RWPE1 (cell line): ENCODE measurements around the gene SLC35A1.
A peak's percentile ranks its signal among the peaks of the same experiment; 100 is the strongest.

Experiments used
- CTCF ChIA-PET: fragments of 350-600 bp; sonication (Branson Sonifier 250); formaldehyde crosslinking; extraction: SDS; loops from one replicate; lab custom pipeline; 2021; lab: Yijun Ruan, JAX
- POLR2A ChIA-PET: fragments of 400-600 bp; formaldehyde crosslinking; extraction: SDS; loops from one replicate; lab custom pipeline; 2020; ENCODE audit warnings: antibody characterized with exemption; ENCODE audit not compliant: low non-redundant PET; lab: Yijun Ruan, JAX
- DNase-seq: peaks from one replicate; pipeline ENCODE4 v3.0.0; 2012; ENCODE audit warnings: low spot score
- H3K27ac ChIP-seq: fragments of 450-650 bp; 2 replicates; pipeline ENCODE4 v1.5.1; 2017
- TF ChIP-seq, protein P1 (sequence below): fragments of 450-650 bp; conservative IDR thresholded peaks from 2 replicates; pipeline ENCODE4 v1.5.1; 2017; ENCODE audit warnings: low read depth, mild to moderate bottlenecking

SLC35A1 gene

DNA sequence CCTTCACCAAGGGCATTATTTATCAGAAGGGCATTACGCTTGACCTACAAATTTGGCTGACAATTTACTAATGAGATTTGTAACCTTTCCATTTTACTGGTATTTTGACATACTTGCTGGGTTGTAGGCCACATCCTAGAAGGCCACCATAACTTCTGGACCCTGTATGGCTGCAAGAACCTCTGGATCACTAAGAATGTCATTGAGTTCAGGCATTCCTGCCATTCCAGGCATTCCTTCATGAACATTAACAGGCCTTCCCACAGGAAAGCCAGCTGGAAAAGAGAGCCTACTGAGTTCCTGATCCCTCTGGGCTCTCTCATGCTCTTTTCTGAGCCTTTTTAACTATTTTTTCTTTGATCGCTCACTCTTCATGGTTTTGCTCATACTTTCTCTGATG is 28.4 kb upstream of the SLC35A1 start:
- no peak overlapping the region for H3K27ac ChIP-seq
- TF ChIP-seq, protein P1, sequence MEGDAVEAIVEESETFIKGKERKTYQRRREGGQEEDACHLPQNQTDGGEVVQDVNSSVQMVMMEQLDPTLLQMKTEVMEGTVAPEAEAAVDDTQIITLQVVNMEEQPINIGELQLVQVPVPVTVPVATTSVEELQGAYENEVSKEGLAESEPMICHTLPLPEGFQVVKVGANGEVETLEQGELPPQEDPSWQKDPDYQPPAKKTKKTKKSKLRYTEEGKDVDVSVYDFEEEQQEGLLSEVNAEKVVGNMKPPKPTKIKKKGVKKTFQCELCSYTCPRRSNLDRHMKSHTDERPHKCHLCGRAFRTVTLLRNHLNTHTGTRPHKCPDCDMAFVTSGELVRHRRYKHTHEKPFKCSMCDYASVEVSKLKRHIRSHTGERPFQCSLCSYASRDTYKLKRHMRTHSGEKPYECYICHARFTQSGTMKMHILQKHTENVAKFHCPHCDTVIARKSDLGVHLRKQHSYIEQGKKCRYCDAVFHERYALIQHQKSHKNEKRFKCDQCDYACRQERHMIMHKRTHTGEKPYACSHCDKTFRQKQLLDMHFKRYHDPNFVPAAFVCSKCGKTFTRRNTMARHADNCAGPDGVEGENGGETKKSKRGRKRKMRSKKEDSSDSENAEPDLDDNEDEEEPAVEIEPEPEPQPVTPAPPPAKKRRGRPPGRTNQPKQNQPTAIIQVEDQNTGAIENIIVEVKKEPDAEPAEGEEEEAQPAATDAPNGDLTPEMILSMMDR = no peak
- DNase-seq = no peak
- ChIA-PET POLR2A (no interaction called here), CTCF (no interaction called here)

DNA sequence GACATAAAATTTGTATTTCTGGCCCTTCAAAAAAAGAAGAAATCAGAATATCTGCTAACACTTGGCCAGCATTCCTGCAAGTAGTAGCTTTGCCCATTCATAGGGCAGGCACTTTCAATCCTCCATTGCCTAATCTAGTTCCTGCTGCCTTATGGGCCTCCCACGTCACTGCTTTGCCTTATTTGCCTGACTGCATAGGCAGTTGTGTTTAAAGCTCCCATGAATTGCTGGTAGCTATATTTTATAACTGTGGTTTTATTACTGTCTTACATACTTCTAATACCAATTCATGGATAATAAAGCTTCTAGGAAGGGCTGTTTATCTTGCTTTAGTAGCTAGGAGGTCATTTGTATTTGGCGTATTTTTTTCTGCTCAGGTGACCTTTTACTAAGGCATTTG is 7.7 kb upstream of the SLC35A1 start:
- DNase-seq = no peak
- no peak overlapping the region for H3K27ac ChIP-seq
- POLR2A ChIA-PET = no interaction called here
- CTCF ChIA-PET = no interaction called here
- TF ChIP-seq, protein P1 = no peak

DNA sequence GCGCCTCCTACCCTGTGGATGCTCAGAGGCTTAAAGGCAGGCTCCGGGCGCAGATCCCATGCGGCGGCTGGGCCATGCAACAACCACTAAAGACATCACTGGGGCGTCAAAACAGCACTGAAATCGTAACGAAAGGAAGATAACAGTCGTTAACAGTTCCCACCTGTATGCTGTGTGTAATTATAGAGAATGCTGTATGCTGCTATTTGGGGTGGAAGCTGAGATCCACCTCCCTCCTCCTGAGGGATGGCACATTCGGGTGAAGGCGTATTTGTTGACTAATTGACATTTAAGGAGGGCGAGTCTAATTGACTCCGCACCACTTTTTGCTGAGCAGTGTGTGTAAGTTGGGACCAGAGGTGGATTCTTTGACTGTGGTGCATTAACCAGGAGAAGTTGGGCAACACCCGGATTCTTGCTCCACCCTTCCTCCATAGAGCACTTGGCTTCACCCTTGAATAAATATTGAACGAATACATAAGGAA is 687 bp downstream of the SLC35A1 start:
- ChIA-PET CTCF (no interaction called here), POLR2A (no interaction called here)
- TF ChIP-seq, protein P1 = no peak
- DNase-seq = peak; percentile 63
- peak overlapping the region; percentile 90 for H3K27ac ChIP-seq

DNA sequence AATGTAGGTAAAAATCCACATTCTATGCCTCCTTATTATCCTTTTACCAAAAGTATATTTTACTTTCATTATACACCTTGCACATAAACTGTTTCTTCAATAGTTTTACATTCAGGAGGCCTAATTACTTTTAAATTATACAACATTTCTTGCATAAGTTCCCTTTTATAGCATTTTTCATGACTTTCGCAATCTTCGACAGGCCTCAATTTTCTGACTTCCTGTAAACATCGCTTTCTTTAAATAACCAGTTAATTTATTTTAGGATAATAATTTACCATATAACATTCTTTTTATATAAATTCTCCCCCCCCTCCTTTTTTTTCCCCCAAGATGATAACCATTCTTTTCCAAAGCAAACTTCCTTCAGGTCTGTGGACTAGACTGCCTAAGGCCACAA is 9.2 kb downstream of the SLC35A1 start:
- POLR2A ChIA-PET = no interaction called here
- TF ChIP-seq, protein P1 = no peak

DNA sequence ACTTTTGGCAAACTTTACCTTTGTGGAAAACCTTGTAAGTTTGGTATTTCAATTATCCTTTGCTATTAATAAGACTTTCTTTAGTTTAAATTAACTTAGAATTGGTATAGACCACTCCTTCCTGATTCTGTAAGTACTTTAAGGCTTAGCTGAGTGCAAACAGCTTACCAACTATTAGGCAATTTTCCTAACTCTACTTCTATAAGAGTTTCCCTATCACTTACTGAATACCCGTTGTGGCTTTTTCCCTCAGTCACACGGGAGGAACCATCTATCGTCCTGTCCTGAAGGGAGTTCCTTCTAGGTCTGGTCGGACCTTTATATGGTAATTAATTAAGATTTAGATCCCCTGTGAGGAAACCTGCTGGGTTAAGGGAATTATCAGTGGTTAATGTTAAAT is 9.6 kb downstream of the SLC35A1 start:
- CTCF ChIA-PET = no interaction called here
- POLR2A ChIA-PET = no interaction called here
- DNase-seq = no peak

More for the DNA sequence above, 9.2 kb downstream of the SLC35A1 start:
- no peak overlapping the region for H3K27ac ChIP-seq
- DNase-seq = no peak
- CTCF ChIA-PET = no interaction called here

DNA sequence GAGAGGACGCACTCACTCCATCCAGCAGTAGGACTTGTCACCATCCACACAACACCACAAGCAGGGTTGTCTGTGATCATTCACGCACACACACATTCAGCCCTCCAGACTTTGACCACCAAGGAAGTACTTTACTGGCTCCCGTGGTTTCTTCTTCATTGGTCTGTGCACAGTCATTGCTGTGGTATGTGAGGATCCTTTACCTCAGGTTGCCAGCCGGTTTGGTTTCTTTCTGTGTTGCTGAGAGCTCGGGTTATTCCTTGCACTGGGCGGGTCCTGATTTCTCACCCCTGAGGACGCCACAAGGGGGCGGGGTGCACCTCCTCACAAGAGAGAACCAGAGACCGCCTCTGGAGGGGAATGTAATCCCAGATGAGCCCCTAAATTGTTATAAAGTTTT is 11.2 kb downstream of the SLC35A1 start:
- POLR2A ChIA-PET = no interaction called here
- DNase-seq = peak; percentile 12
- TF ChIP-seq, protein P1 = no peak
- peak overlapping the region; percentile 30 for H3K27ac ChIP-seq
- CTCF ChIA-PET = no interaction called here

More for the DNA sequence above, 9.6 kb downstream of the SLC35A1 start:
- TF ChIP-seq, protein P1 = no peak
- H3K27ac ChIP-seq = no peak overlapping the region

DNA sequence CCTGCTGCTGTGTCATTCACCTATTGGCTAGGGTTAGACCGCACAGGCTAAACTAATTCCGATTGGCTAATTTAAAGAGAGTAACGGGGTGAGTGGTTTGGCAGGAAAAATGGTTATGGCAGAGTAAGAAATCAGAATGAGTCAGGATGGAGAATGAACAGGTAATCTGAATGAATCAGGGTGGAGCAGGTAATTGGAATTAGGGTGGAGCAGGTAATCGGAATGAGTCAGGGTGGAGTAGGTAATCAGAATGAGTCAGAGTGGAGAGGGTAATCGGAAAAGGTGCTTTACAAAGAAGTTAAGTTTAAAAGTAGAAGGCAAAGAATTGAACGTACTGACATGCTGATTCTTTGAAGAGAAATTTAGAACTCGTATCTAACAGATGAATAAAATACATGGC is 11.7 kb downstream of the SLC35A1 start:
- peak; percentile 46 for DNase-seq
- CTCF ChIA-PET = no interaction called here
- TF ChIP-seq, protein P1 = no peak
- no peak overlapping the region for H3K27ac ChIP-seq
- POLR2A ChIA-PET = no interaction called here
